NCI-H1105 (cell line): ENCODE measurements around the gene KEAP1.

Experiments
- DNase-seq: peaks from one replicate; lab custom pipeline; 2025; lab: John Stamatoyannopoulos, UW

Gene KEAP1

DNA sequence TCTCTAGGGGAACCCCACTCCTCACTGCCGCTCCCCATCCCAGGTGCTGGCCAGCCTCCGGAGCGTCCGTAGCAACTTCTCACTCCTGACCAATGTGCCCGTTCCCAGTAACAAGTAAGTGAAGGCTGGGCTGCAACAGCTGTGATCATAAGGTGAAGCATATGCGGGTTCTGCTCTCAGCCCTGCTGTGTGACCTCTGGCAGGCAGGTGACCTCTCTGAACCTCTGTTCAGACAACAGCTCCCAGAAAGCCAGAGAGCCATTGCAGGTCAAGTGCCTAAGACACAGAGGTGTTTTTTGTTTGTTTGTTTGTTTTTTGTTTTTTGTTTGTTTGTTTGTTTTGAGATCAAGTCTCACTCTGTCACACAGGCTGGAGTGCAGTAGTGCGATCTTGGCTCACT lies 54.1 kb downstream of the KEAP1 start:
- DNase-seq: no peak

DNA sequence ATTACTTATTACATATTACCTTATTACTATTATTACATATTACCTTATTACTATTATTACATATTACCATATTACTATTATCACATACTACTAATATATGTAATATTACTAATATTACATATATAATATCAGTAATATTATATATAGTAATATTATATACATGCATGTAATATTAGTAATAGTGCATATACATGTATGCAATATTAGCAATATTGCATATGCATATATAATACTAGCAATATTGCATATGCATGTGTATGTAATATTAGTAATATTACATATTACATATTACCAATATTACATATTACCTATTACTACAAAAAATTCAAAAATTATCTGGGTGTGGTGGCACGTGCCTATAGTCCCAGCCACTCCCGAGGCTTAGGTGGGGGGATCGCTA lies 60.5 kb downstream of the KEAP1 start:
- DNase-seq: no peak

DNA sequence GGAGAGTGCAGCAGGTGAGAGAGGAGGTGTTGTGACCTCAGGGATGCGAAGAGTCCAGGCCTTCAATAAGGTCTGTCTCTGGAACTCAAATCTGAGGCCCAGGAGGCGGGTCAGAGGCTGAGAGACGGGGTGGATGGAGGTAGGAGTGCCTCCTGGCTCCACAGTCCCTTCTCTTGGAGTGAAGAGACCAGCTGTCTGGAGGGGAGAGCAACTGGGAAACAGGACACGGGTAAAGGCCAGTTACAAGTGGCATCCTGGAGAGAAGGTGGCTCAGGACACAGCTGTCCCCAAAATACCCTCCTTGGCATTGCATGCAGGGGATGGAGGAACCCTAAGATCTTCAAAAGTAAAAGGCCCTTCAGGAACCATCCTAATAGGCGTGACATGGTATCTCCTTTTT lies 63.6 kb downstream of the KEAP1 start:
- DNase-seq: no peak
